ENCODE measurements around the gene PCBD1. TPM values are rescaled to one million over a fixed set of nuclear protein-coding genes. Genes with fewer than 3 reads are reported as not detected.

The PCBD1 gene
- total RNA-seq, 1 experiment from 2014 or later, result 39.7 TPM

DNA sequence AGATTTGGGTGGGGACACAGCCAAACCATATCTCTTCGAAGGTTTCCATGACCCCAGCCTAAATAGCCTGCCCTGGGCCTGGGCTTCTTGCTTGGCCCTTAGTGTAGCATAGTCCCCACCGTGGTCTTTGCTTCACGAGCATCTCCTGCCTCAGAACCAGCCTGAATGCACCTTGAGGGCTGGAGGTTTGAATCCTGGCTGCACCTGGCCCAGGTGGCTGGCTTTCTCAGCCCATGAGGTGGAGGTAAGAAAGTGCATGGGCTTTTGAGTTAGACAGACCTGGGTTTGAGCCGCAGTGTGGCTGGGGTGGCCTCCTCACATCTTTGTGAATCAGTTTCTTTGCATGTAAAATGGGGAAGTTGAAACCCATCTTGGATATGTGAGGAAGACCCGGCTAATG lies 24.2 kb upstream of the PCBD1 start:
- no peak overlapping the region for H2BK15ac ChIP-seq (ENCODE audit: low read depth, low read length)
- no peak overlapping the region for H3K4ac ChIP-seq (ENCODE audit: low read depth, low read length)
- no peak overlapping the region for H3K23ac ChIP-seq (ENCODE audit: insufficient read length, low read depth, low read length)
- no peak overlapping the region for H3K56ac ChIP-seq (ENCODE audit: insufficient read length, low read depth, low read length)
- TF ChIP-seq, protein P1, sequence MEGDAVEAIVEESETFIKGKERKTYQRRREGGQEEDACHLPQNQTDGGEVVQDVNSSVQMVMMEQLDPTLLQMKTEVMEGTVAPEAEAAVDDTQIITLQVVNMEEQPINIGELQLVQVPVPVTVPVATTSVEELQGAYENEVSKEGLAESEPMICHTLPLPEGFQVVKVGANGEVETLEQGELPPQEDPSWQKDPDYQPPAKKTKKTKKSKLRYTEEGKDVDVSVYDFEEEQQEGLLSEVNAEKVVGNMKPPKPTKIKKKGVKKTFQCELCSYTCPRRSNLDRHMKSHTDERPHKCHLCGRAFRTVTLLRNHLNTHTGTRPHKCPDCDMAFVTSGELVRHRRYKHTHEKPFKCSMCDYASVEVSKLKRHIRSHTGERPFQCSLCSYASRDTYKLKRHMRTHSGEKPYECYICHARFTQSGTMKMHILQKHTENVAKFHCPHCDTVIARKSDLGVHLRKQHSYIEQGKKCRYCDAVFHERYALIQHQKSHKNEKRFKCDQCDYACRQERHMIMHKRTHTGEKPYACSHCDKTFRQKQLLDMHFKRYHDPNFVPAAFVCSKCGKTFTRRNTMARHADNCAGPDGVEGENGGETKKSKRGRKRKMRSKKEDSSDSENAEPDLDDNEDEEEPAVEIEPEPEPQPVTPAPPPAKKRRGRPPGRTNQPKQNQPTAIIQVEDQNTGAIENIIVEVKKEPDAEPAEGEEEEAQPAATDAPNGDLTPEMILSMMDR (conservative IDR thresholded peaks at IDR 0.05), result no peak
- no peaks in the 10 kb centered on the region for H3K27me3 ChIP-seq (ENCODE audit: insufficient read depth, low read length)
- no peaks in the 10 kb centered on the region for H3K23me2 ChIP-seq (ENCODE audit: insufficient read length, low read depth, low read length, poor library complexity, severe bottlenecking)
- H3K27ac Mint-ChIP-seq, result peak overlapping the region in 1 of 3 experiments; percentile 45; a peak in 1 of 7 replicates
- no peak overlapping the region for H2BK5ac ChIP-seq (ENCODE audit: insufficient read length, low read length)
- H3K14ac ChIP-seq (ENCODE audit: insufficient read depth, low read length), result no peak overlapping the region
- H4K8ac ChIP-seq (replicated peaks; ENCODE audit: insufficient read length, low read depth, low read length), result no peak overlapping the region
- 0 out of 4 replicates have a peak, but pooled peaks cover 0 to 4% of the 10 kb centered on the region in 2 experiments for H3K4me1 Mint-ChIP-seq
- H3K27ac ChIP-seq (ENCODE audit: insufficient read length, low read depth, low read length), result no peak overlapping the region
- no peaks in the 10 kb centered on the region for H3K4me1 ChIP-seq (ENCODE audit: insufficient read depth, low read length)
- no peaks in the 10 kb centered on the region for H3K36me3 Mint-ChIP-seq (ENCODE audit: insufficient read depth in 1 of 3, low read depth in 3 of 3)
- no peaks in the 10 kb centered on the region for H3K79me1 ChIP-seq (ENCODE audit: insufficient read depth, low read depth, low read length, poor library complexity, severe bottlenecking)
- H3K9me3 Mint-ChIP-seq, result peaks cover 0 to 2% of the 10 kb centered on the region in 2 experiments; a peak in 1 of 5 replicates
- no peak overlapping the region; a peak in 1 of 5 replicates for H3K4me3 Mint-ChIP-seq
- WGBS (ENCODE audit: extremely low coverage, insufficient read length, low lambda C conversion rate), result no CpG with 5 or more reads among the region's 5 CpGs
- H3K79me2 ChIP-seq (ENCODE audit: insufficient read depth, low read length), result no peaks in the 10 kb centered on the region
- peaks cover 5% of the 10 kb centered on the region for H4K20me1 ChIP-seq (ENCODE audit: control insufficient read depth, insufficient read depth, insufficient read length)
- H2AK5ac ChIP-seq (ENCODE audit: insufficient read length, low read length), result no peak overlapping the region
- no peak overlapping the region for H4K91ac ChIP-seq (ENCODE audit: insufficient read length, low read depth, low read length)
- H3K9ac ChIP-seq (ENCODE audit: extremely low read depth, insufficient read length, low read length), result no peak overlapping the region
- no peak overlapping the region for H2AFZ ChIP-seq (ENCODE audit: low read length)
- H3K9me3 ChIP-seq (ENCODE audit: control insufficient read depth, low read depth, low read length), result no peaks in the 10 kb centered on the region
- H2BK12ac ChIP-seq (ENCODE audit: insufficient read length, low read depth, low read length), result no peak overlapping the region
- no peak overlapping the region for H2BK20ac ChIP-seq (ENCODE audit: low read depth, low read length, poor library complexity, severe bottlenecking)
- H2BK120ac ChIP-seq (ENCODE audit: low read depth, low read length, poor library complexity, severe bottlenecking), result no peak overlapping the region
- DNase-seq, result no peak
- H3K27me3 Mint-ChIP-seq (ENCODE audit: low read depth), result peaks cover 12% of the 10 kb centered on the region
- no peak overlapping the region for H3K18ac ChIP-seq (ENCODE audit: insufficient read length, low read depth, low read length)
- H3K4me2 ChIP-seq (ENCODE audit: insufficient read depth, insufficient read length, low read length), result no peak overlapping the region
- H3T11ph ChIP-seq (ENCODE audit: low read length), result no peak overlapping the region
- H4K5ac ChIP-seq (ENCODE audit: insufficient read length, low read depth, low read length), result no peak overlapping the region

Data from H9 (cell line).